GM18858 (cell line): ENCODE data around the gene ZNF816.
"Not testable (repeated sequence)": the region's sequence is repeated elsewhere in the genome, so short reads cannot be mapped to it uniquely, and the experiment has no call there.

Experiments
- ATAC-seq: cut with Tn5 transposase; IDR thresholded peaks from one replicate; pipeline ENCODE4 v1.9.1; 2021; ENCODE audit not compliant: unreplicated experiment

The ZNF816 gene

DNA sequence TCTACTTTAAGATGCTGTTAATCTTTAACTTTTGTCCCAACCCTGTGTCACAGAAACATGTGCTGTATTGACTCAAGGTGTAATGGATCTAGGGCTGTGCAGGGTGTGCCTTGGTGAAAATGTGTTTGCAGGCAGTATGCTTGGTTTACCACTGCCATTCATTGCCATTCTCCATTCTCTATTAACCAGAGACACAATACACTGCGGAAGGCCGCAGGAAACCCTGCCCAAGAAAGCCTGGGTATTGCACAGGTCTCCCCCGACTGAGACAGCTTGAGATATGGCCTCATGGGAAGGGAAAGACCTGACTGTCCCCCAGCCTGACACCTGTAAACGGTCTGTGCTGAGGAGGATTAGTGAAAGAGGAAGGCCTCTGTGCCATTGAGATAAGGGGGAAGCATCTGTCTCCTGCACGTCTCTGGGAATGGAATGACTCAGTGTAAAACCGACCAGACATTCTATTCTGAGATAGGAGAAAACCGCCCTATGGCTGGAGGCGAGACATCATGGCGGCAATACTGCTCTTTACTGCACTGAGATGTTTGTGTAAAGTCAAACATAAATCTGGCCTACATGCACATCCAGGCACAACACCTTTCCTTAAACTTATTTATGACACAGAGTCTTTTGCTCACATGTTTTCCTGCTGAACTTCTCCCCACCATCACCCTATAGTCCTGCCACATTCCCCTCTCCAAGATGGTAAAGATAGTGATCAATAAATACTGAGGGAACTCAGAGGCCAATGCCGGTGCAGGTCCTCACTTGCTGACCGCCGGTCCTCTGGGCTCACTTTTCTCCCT lies 26.3 kb downstream of the ZNF816 start:
- no peak for ATAC-seq

DNA sequence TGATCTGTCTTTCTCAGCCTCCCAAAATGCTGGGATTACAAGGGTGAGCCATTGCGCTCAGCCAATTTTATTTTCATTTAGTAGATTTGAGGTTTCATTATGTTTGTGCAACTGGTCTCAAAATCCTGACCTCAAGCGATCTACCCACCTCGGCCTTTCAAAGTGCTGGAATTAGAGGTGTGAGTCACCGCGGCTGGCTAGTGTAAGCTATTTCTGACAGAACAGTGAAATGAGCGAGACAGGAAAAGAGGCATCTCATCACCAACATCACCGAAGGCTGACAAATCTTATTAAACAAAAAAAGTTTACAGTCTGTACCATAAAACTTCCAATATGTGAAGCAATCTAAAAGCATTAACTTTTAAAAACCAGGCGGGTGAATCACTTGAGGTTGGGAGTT lies 27.2 kb downstream of the ZNF816 start:
- no peak for ATAC-seq

DNA sequence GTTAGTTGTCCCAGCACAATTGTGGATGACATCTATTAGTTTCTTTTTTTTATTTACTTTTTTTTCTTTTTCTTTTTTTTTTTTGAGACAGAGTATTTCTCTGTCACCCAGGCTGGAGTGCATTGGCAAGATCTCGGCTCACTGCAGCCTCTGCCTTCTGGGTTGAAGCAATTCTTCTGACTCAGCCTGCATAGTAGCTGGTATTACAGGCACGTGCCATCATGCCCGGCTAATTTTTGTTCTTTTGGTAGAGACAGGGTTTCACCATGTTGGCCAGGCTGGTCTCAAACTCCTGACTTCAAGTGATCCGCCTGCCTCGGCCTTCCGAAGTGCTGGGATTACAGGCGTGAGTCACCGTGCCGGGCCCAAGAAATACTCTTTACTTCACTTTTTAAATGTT lies 38.0 kb downstream of the ZNF816 start:
- ATAC-seq: not testable (repeated sequence)

DNA sequence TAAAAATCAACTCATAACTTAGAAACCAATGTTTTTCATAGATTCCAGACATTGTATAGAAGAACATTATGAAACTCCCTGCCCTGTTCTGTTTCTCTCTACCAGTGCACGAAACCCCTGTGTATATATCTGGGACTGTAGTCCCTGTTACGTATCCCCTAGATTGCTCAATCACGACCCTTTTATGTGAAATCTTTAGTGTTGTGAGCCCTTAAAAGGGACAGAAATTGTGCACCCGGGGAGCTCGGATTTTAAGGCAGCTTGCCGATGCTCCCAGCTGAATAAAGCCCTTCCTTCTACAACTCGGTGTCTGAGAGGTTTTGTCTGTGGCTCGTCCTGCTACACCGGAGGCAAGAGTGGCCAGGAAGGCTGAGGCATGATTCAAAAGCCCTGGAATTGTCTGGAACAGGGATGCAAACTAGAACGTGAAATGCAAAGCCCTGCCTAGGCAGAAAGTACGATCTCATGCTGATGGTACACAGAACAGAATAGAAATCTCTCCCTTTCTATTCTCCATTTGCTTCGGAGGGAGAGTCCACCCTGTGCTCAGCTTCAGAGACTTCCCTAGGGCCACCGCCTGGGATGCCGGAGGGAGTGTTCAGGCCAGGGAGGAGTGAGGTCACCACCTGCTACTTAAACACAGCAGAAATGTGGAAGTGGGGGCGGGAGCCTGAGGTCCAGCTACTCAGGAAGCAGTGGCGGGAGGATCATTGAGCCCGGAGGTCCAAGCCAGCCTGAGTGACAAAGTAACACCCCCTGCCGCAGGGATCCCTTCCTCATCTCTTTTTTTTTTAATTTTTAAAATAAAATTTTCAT lies 38.7 kb downstream of the ZNF816 start:
- no peak for ATAC-seq

DNA sequence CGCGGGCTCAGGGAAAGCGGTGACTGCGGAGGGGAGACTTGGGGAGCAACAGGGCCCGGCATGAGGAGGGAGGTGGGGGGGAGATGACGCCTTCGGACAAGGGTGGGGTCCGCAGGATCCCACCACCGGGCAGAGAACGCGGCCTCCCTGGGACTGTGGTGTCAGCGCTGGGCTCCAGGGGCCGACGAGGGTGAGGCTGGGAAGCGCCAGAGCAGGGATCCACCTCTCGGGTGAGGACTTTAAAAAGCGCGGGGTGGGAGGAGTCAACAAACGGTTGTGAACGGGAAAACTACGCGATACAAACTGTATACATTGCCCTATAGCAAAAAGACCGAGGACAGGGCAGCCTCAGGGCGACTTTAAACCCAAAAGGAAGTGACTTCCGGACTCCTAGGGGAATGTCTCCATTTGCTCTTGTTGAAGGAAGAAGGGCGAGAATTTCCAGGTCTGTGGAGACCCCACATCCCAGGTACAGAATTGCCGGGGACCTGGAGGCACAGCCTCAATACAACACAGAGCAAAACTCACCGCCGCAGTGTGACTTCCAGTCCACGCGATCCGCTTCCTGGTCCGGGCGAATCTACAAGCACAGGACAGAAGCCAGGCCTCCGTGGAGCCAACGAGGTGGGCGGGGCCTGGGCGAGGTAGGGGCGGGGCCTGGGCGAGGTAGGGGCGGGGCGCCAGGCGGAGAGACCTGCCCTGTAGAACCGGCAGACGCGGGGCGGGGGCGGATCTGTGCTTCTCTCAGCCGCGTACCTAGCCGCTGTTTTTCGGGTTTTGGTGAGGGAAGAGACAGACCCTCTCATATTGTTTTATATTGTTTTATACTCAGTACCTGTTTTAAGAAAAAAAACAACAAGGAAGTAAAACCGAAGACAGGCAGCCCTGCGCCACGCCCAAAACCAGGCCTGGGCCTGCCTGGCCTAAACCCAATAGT lies 39.6 kb downstream of the ZNF816 start, which contains the start of gene ZNF888:
Gene ZNF888, minus strand, starts transcription at position 588 of the 937 bp plus-strand sequence. CDS start 5,555 bp downstream, outside the sequence.
- no peak for ATAC-seq

DNA sequence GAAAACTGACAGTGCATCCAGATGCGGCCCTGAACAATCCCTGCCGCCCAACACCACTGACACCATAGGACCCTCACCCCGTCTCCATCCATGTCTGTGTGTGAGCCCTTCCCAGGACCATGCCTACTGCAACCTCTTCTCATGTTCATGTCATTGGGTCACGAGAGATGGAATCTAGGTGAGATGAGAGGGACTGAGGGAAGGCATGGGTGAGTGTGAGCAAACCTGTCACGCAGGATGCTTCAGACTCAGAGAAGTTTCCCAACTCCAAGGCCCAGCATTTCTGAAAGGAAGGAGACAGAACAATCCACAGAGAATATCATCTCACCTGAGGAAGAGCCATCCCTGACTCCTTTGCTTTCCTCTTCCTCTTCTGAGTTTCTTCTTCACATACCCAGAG lies 45.1 kb downstream of the ZNF816 start:
- ATAC-seq: no peak

DNA sequence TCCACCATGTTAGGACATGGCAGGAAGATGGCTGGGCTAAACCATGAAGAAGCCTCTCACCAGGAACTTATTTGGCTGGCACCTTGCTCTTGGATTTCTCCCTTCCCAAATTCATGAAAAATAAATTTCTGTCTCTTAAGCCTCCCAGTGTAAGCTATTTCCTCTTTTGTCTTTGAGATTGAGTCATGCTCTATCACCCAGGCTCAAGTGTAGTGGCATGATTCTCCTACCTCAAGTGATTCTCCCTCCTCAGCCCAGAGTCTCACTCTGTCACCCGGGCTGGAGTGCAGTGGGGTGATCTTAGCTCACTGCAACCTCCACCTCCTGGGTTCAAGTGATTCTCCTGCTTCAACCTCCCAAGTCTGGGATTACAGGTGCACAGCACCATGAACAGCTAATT lies 52.0 kb downstream of the ZNF816 start:
- ATAC-seq: no peak

DNA sequence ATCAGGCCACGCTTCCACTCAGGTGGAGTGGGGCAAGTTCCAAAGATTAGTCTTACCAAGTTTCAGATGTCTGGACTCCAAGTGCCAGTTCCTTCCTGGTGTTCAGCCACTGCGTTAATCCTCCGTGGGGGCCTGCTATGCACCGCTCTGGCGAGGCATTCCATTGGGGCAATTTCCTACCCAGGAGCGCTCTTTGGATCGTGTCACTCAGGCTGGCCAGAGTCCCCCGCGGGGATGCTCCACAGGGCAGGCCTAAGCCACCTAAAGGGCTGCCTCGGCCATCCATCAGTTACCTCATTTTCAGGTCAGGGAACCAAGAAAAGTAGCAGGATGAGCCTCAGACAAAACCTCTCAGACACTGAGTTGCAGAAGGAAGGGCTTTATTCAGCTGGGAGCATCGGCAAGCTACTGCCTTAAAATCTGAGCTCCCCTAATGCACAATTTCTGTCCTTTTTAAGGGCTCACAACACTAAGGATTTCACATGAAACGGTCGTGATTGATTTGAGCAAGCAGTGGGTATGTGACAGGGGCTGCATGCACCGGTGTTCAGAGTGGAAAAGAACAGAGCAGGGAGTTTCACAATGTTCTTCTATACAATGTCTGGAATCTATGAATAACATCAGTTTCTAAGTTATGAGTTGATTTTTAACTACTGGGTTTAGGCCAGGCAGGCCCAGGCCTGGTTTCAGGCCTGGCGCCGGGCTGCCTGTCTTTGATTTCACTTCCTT lies 58.5 kb downstream of the ZNF816 start:
- ATAC-seq: not testable (repeated sequence)

DNA sequence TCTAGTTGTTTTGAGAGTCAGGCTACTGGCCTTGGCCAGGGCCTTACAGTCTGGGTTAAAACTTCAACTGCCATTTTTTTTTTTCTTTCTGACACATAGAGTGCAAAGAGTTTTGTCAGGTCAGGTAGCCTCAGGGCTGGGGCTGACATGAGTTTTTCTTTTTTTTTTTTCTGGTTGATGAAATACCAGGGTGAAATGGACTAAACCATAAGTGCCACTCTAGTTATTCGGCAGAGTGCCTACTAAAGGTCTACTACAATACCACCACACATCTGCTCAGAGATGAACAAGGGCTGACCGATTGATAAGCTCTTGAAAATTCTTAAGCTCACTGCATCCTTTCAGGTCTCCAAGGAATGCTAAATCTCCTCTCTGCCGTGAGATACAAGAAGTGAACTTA lies 60.8 kb downstream of the ZNF816 start:
- ATAC-seq: no peak
